K562 (cell line): ENCODE data around the gene RELL2. TPM values are rescaled to one million over a fixed set of nuclear protein-coding genes. Genes with fewer than 3 reads are reported as not detected.

Experiments
- GTF2A2 ChIP-seq: IDR thresholded peaks from 2 replicates; pipeline ENCODE4 v1.6.1; 2016; ENCODE audit warnings: mild to moderate bottlenecking, missing genetic modification characterization, missing compliant biosample characterization
- GTF2B ChIP-seq: IDR thresholded peaks from 2 replicates; pipeline ENCODE4 v1.6.1; 2011; ENCODE audit not compliant: insufficient read length; ENCODE audit errors: extremely low read depth
- HMGN3 ChIP-seq: IDR thresholded peaks from 2 replicates; pipeline ENCODE4 v1.6.1; 2011; ENCODE audit warnings: borderline replicate concordance, low read depth, mild to moderate bottlenecking, mixed read lengths, low read length; ENCODE audit not compliant: insufficient read length; ENCODE audit errors: extremely low read depth
- KDM5B ChIP-seq: fragments of 200-600 bp; sonication (generic); IDR thresholded peaks from 2 replicates; pipeline ENCODE4 v1.6.1; 2012; ENCODE audit warnings: low read depth, mild to moderate bottlenecking, moderate library complexity, low read length, control low read depth, inconsistent platforms; ENCODE audit not compliant: insufficient replicate concordance
- NR2C2 ChIP-seq, 2 experiments: fragments of 200-800 bp in 1 of 2; sonication (Bioruptor generic) in 1 of 2; sonication (generic) in 1 of 2; formaldehyde crosslinking in 1 of 2; IDR thresholded peaks; 2 replicates each; pipeline versions ENCODE4 v1.6.1 to v1.8.0; 2016 to 2022; ENCODE audit warnings: mild to moderate bottlenecking in 1 of 2, missing compliant biosample characterization in 1 of 2, missing genetic modification characterization in 1 of 2, missing genetic modification reagents in 1 of 2
- RBM14 ChIP-seq: fragments of 200-400 bp; formaldehyde crosslinking; IDR thresholded peaks from 2 replicates; pipeline ENCODE4 v1.6.1; 2018; ENCODE audit warnings: low read depth, mild to moderate bottlenecking, low read length, moderate library complexity, borderline replicate concordance; ENCODE audit not compliant: insufficient read depth
- SAFB2 ChIP-seq: fragments of 200-400 bp; formaldehyde crosslinking; IDR thresholded peaks from 2 replicates; pipeline ENCODE4 v1.6.1; 2018; ENCODE audit warnings: borderline replicate concordance, low read length, low read depth, moderate library complexity; ENCODE audit not compliant: severe bottlenecking
- SIX5 ChIP-seq, 2 experiments: IDR thresholded peaks; 2 replicates each; pipeline ENCODE4 v1.6.1; 2011; ENCODE audit warnings: low read length in 2 of 2, borderline replicate concordance in 1 of 2, low read depth in 1 of 2, mild to moderate bottlenecking in 1 of 2, moderate library complexity in 1 of 2; ENCODE audit not compliant: insufficient read depth in 1 of 2
- VEZF1 ChIP-seq: fragments of 200-800 bp; sonication (Bioruptor generic); IDR thresholded peaks from 2 replicates; pipeline ENCODE4 v1.6.1; 2017; ENCODE audit warnings: missing genetic modification characterization, missing compliant biosample characterization
- ZC3H8 ChIP-seq: fragments of 450-650 bp; IDR thresholded peaks from 2 replicates; pipeline ENCODE4 v1.6.1; 2017
- ZNF699 ChIP-seq: fragments of 250-450 bp; sonication (Bioruptor Pico); IDR thresholded peaks from 2 replicates; pipeline ENCODE4 v1.8.0; 2021; ENCODE audit warnings: mild to moderate bottlenecking, moderate library complexity; ENCODE audit not compliant: insufficient replicate concordance
- ZNF717 ChIP-seq: fragments of 250-450 bp; sonication (Bioruptor Pico); IDR thresholded peaks from 2 replicates; pipeline ENCODE4 v1.5.0; 2021
- polyA plus RNA-seq, 8 experiments: library from polyadenylated mRNA; depleted of rRNA in 4 of 8; stranded (reverse) in 5 of 8; unstranded in 3 of 8; fragments of >200 nt; fragmentation: Nextera tagmentation in 2 of 8; fragmentation: Illumina TruSeq in 1 of 8; extraction: Ambion mirVana in 2 of 8; extraction: Trizol in 1 of 8; gene quantifications; 2 replicates each; pipeline versions ENCODE4 v1.2.1 to v1.2.3, GENCODE V29; 2011 to 2014; ENCODE audit warnings: inconsistent platforms in 1 of 8, missing spikeins in 1 of 8
- total RNA-seq, 7 experiments: library from RNA; depleted of rRNA in 6 of 7; stranded (reverse); fragments of >200 nt in 6 of 7; fragmentation: Illumina TruSeq in 2 of 7; extraction: Trizol in 2 of 7; gene quantifications; 2 replicates each; pipeline versions ENCODE4 v1.2.1 to v1.2.3, GENCODE V29; 2011 to 2021; ENCODE audit warnings: low replicate concordance in 1 of 7
- TF ChIP-seq, protein P1 (sequence below), 2 experiments: fragments of 450-650 bp in 1 of 2; IDR thresholded peaks; 2 replicates each; pipeline ENCODE4 v1.6.1; 2011 to 2017; ENCODE audit warnings: low read depth in 2 of 2, antibody characterized with exemption in 1 of 2, borderline replicate concordance in 1 of 2, low read length in 1 of 2, mild to moderate bottlenecking in 1 of 2, mixed read lengths in 1 of 2; ENCODE audit not compliant: control insufficient read depth in 1 of 2
- TF ChIP-seq, protein P2 (sequence below): fragments of 450-650 bp; IDR thresholded peaks from 2 replicates; pipeline ENCODE4 v1.6.1; 2017; ENCODE audit warnings: mild to moderate bottlenecking, moderate library complexity
- TF ChIP-seq, protein P3 (sequence below): IDR thresholded peaks from 2 replicates; pipeline ENCODE4 v1.6.1; 2014; ENCODE audit warnings: antibody characterized with exemption

Gene RELL2
- total and polyA plus RNA-seq, 9 of the 15 experiments (the other 6 are each of a cell fraction or from before 2014, with no cell fraction given), result 0.06 to 36.0 (median 14.3) TPM

DNA sequence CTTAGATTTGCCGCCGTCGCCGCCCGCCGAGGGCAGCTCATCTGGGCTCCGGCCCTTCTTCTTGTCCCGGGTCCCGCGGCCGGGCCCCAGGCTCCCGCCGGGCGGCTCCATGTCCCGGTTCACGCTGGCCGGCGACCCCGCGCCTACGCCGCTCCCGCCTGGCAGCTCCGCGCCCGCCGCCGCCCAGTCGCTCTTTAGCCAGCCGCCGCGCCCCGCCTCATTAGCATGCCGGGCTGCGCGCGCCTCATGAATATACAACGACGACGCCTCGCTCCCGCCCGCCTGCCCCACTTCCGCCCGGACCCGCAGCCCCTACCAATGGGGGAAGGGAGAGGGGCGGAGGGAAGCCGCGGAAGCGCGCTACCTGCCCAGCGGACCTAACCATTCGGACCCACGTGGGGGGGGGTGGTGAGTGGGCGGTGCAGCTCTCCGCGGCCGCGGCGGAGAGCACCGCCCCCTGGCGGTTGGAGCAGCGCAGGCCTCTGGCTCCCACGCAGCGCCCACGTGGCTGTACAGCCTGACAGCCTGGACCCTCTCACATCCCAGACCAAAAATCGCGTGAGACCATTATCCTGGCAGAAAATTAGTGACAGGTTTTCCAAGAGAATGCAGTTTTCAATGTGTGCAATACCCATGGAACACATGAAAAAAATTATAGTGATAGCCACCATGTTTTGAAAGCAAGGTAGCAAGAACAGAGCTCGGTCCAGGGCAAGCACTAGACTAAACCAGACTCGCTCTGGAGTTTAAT, 17.8 kb upstream of the RELL2 start, which contains the start of gene DIAPH1 (continued):
- TF ChIP-seq GTF2B (no peak), RBM14 (no peak), SAFB2 (no peak), GTF2A2 (no peak), KDM5B (peak; percentile 19), HMGN3 (peak; percentile 84), NR2C2 (CRISPR knock-in tag; IDR thresholded peaks at IDR 0.05) (no peak), NR2C2 (tag; IDR thresholded peaks at IDR 0.05) (peak; percentile 76; the same call in 1 of the 2 replicates), VEZF1 (CRISPR knock-in tag) (peak; percentile 94), ZC3H8 (no peak), ZNF717 (no peak), ZNF699 (CRISPR knock-in tag) (no peak), SIX5 (IDR thresholded peaks at IDR 0.05; ENCODE audit: borderline replicate concordance in 1 of 2, insufficient read depth in 1 of 2, low read depth in 1 of 2, low read length in 2 of 2) (peak; percentile 49 to 51; a peak in 3 of 4 replicates)
- TF ChIP-seq, protein P1, sequence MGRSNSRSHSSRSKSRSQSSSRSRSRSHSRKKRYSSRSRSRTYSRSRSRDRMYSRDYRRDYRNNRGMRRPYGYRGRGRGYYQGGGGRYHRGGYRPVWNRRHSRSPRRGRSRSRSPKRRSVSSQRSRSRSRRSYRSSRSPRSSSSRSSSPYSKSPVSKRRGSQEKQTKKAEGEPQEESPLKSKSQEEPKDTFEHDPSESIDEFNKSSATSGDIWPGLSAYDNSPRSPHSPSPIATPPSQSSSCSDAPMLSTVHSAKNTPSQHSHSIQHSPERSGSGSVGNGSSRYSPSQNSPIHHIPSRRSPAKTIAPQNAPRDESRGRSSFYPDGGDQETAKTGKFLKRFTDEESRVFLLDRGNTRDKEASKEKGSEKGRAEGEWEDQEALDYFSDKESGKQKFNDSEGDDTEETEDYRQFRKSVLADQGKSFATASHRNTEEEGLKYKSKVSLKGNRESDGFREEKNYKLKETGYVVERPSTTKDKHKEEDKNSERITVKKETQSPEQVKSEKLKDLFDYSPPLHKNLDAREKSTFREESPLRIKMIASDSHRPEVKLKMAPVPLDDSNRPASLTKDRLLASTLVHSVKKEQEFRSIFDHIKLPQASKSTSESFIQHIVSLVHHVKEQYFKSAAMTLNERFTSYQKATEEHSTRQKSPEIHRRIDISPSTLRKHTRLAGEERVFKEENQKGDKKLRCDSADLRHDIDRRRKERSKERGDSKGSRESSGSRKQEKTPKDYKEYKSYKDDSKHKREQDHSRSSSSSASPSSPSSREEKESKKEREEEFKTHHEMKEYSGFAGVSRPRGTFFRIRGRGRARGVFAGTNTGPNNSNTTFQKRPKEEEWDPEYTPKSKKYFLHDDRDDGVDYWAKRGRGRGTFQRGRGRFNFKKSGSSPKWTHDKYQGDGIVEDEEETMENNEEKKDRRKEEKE (IDR thresholded peaks at IDR 0.05; ENCODE audit: borderline replicate concordance in 1 of 2, control insufficient read depth in 1 of 2, low read depth in 2 of 2, low read length in 1 of 2), result peak in 1 of 2 experiments; percentile 87; a peak in 2 of 4 replicates
- TF ChIP-seq, protein P2, sequence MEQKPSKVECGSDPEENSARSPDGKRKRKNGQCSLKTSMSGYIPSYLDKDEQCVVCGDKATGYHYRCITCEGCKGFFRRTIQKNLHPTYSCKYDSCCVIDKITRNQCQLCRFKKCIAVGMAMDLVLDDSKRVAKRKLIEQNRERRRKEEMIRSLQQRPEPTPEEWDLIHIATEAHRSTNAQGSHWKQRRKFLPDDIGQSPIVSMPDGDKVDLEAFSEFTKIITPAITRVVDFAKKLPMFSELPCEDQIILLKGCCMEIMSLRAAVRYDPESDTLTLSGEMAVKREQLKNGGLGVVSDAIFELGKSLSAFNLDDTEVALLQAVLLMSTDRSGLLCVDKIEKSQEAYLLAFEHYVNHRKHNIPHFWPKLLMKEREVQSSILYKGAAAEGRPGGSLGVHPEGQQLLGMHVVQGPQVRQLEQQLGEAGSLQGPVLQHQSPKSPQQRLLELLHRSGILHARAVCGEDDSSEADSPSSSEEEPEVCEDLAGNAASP, result no peak
- TF ChIP-seq, protein P3, sequence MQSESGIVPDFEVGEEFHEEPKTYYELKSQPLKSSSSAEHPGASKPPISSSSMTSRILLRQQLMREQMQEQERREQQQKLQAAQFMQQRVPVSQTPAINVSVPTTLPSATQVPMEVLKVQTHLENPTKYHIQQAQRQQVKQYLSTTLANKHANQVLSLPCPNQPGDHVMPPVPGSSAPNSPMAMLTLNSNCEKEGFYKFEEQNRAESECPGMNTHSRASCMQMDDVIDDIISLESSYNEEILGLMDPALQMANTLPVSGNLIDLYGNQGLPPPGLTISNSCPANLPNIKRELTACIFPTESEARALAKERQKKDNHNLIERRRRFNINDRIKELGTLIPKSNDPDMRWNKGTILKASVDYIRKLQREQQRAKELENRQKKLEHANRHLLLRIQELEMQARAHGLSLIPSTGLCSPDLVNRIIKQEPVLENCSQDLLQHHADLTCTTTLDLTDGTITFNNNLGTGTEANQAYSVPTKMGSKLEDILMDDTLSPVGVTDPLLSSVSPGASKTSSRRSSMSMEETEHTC, result no peak
